ENCODE data around the gene ABLIM2. TPM values are rescaled to one million over a fixed set of nuclear protein-coding genes. Genes with fewer than 3 reads are reported as not detected.
A peak's percentile ranks its signal among the peaks of the same experiment; 100 is the strongest.

ABLIM2 gene
- polyA plus RNA-seq, 3 donors: 0.21 TPM; not detected in 2

DNA sequence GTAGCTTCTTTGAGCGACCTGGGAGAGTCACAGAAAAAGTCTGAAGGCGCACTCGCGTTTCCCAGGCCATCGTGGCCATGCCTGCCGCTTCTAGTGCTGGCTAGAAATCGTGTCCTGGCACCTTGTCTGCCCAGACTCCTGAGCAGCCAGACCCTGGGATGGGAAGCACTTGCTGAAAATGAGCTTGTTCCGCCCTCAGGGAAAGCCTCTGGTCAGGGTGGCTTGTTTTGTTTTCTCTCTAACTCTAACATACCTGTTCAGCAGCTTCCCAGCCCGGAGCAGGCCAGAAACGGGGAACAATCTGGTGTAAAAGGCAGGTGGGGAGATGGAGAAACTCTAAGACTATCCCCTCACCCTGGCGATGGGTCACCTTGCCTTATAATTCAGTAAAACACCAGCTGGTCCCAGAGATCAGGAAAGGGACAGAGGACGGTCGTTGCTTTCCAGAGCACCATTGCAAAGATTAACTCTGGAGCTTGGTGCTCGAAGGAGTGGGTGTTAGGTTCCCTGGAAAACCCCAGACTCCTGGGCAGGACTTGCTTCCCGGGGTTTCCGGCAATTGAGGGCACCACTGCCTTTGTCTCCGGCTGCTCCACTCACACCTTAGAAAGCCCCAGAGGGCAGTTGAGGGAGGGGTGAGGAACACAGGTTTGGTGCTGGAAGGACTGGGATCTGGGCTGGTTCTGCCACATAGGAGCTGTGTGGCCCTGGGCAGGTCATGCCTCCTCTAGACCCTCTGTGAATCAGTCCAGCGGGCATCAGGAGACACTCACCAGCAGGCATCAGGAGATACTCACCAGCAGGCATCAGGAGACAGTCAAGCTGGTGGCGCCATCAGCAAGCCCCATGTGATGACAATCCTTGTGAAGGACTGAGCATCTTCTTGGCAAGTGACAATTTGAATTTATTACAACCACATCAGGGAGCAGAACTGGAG, 36.0 kb upstream of the ABLIM2 start:
- 91% methylated on average over 14 of the region's 19 CpGs for WGBS (ENCODE audit: insufficient coverage)
- Histone ChIP-seq H3K27ac (ENCODE audit: low read depth in 1 of 2, low read length in 2 of 2) (no peak overlapping the region), H3K4me3 (replicated peaks in 1 of 3; ENCODE audit: low read depth in 2 of 3, low read length in 3 of 3) (no peak overlapping the region), H4K20me1 (ENCODE audit: insufficient read depth, low read length) (peaks cover 4% of the 10 kb centered on the region), H3K36me3 (replicated peaks in 1 of 2; ENCODE audit: control insufficient read depth in 1 of 2, insufficient read depth in 2 of 2, low read length in 2 of 2) (no peaks in the 10 kb centered on the region), H3K9ac (ENCODE audit: insufficient read depth, low read length, poor library complexity, severe bottlenecking) (no peak overlapping the region), H3K9me3 (replicated peaks in 1 of 2; ENCODE audit: control insufficient read depth in 1 of 2, insufficient read depth in 1 of 2, low read length in 2 of 2) (no peaks in the 10 kb centered on the region), H3K79me2 (ENCODE audit: insufficient read depth, low read length) (peaks cover 4% of the 10 kb centered on the region), H2AFZ (ENCODE audit: insufficient read depth, low read depth, low read length, poor library complexity, severe bottlenecking) (no peak overlapping the region), H3K4me2 (replicated peaks; ENCODE audit: extremely low read depth, low read length, poor library complexity, severe bottlenecking) (no peak overlapping the region), H3K4me1 (ENCODE audit: control insufficient read depth in 1 of 2, insufficient read depth in 2 of 2, low read length in 2 of 2) (peaks cover 62 to 71% of the 10 kb centered on the region in 2 donors), H3K27me3 (ENCODE audit: control insufficient read depth in 2 of 2, insufficient read depth in 2 of 2, low read length in 2 of 2) (no peaks in the 10 kb centered on the region)
- Mint-ChIP-seq H3K27me3 (ENCODE audit: low read depth in 3 of 3) (peaks cover 4 to 12% (median 7%) of the 10 kb centered on the region in 3 donors), H3K4me1 (peaks cover 56% of the 10 kb centered on the region), H3K4me3 (no peak overlapping the region), H3K9me3 (peaks cover 0 to 4% (median 0%) of the 10 kb centered on the region in 7 donors), H3K27ac (peak overlapping the region in 1 of 7 donors; percentile 43), H3K36me3 (peaks cover 2 to 6% of the 10 kb centered on the region in 2 donors)
- DNase-seq: no peak
- no peak for TF ChIP-seq CTCF (IDR thresholded peaks at IDR 0.05)
- intact Hi-C loops (cut with micrococcal nuclease): loop anchor here in 1 of 2 donors (5.0 kb wide), 1 partner anchor 37 kb away; the partner anchor contains the start of gene ABLIM2

DNA sequence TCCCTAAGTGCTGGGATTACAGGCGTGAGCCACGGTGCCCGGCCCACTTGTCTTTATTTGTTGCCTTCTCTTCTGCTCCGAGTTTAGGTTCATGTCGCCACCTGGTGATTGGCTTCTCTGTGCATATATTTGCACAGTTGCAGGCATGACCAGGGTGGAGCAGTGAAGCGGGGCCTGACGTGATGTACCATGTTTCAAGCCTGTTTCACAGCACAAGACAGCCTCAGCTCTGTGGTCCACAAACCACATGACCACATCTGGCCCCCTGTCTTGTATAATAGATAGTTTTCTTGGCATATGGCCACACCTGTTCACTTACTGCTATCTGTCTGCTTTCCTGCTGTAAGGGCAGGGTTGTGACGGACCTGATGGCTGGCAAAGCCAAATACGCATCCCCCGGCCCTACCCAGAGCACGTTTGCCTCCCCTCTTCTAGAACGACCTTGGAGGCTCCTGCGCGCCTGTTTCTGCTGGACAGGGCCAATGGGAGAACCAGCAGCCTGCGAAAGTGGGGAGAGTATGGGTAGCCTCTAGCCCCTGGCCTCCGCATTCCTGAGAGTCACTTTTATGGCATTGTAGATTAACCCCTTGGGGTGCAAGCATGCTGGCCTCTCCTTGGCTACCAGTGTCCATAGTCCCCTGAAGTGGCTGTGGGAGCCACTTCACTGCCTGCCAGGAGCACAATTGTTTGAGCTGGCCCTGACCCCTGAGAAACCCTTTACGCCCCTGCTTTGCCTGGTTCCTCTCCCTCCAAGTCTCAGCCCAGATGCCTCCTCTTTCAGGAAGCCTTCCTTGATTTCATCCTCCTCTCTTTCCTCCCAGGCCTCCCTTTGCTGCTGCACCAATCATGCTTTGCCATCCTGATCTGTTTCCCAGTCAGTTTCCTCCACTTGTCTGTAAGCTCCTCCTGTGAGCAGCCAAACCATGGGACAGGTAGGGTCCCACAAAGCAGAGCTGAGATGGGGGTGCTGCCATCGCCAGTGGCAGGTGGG, 34.4 kb upstream of the ABLIM2 start:
- TF ChIP-seq CTCF (IDR thresholded peaks at IDR 0.05): no peak
- Histone ChIP-seq H3K4me1 (ENCODE audit: control insufficient read depth in 1 of 2, insufficient read depth in 2 of 2, low read length in 2 of 2) (peaks cover 49 to 63% of the 10 kb centered on the region in 2 donors), H4K20me1 (ENCODE audit: insufficient read depth, low read length) (no peaks in the 10 kb centered on the region), H3K36me3 (replicated peaks in 1 of 2; ENCODE audit: control insufficient read depth in 1 of 2, insufficient read depth in 2 of 2, low read length in 2 of 2) (no peaks in the 10 kb centered on the region), H3K9ac (ENCODE audit: insufficient read depth, low read length, poor library complexity, severe bottlenecking) (no peak overlapping the region), H3K79me2 (ENCODE audit: insufficient read depth, low read length) (no peaks in the 10 kb centered on the region), H3K9me3 (replicated peaks in 1 of 2; ENCODE audit: control insufficient read depth in 1 of 2, insufficient read depth in 1 of 2, low read length in 2 of 2) (no peaks in the 10 kb centered on the region), H3K27me3 (ENCODE audit: control insufficient read depth in 2 of 2, insufficient read depth in 2 of 2, low read length in 2 of 2) (no peaks in the 10 kb centered on the region), H3K4me2 (replicated peaks; ENCODE audit: extremely low read depth, low read length, poor library complexity, severe bottlenecking) (no peak overlapping the region), H3K4me3 (replicated peaks in 1 of 3; ENCODE audit: low read depth in 2 of 3, low read length in 3 of 3) (no peak overlapping the region), H3K27ac (ENCODE audit: low read depth in 1 of 2, low read length in 2 of 2) (no peak overlapping the region), H2AFZ (ENCODE audit: insufficient read depth, low read depth, low read length, poor library complexity, severe bottlenecking) (no peak overlapping the region)
- WGBS (ENCODE audit: insufficient coverage): 45% methylated on average over 14 of the region's 18 CpGs
- H3K36me3 Mint-ChIP-seq: peaks cover 2 to 6% of the 10 kb centered on the region in 2 donors
- H3K9me3 Mint-ChIP-seq: peaks cover 0 to 2% (median 0%) of the 10 kb centered on the region in 7 donors
- no peak overlapping the region for H3K4me3 Mint-ChIP-seq
- H3K27ac Mint-ChIP-seq: peak overlapping the region; percentile 21 to 77 (median 63)
- peaks cover 47% of the 10 kb centered on the region for H3K4me1 Mint-ChIP-seq
- peaks cover 4 to 15% (median 7%) of the 10 kb centered on the region in 3 donors for H3K27me3 Mint-ChIP-seq (ENCODE audit: low read depth in 3 of 3)
- DNase-seq: peak; percentile 41 to 46 (median 42)
- intact Hi-C loops (cut with micrococcal nuclease): no loop called here
